ENCODE results near the gene GGT6. TPM values are rescaled to one million over a fixed set of nuclear protein-coding genes. Genes with fewer than 3 reads are reported as not detected.
A peak's percentile ranks its signal among the peaks of the same experiment; 100 is the strongest.
"Not testable (repeated sequence)": the region's sequence is repeated elsewhere in the genome, so short reads cannot be mapped to it uniquely, and the experiment has no call there.

GGT6 gene
- total RNA-seq, 1 donor from 2014 or later = 41.6 TPM

DNA sequence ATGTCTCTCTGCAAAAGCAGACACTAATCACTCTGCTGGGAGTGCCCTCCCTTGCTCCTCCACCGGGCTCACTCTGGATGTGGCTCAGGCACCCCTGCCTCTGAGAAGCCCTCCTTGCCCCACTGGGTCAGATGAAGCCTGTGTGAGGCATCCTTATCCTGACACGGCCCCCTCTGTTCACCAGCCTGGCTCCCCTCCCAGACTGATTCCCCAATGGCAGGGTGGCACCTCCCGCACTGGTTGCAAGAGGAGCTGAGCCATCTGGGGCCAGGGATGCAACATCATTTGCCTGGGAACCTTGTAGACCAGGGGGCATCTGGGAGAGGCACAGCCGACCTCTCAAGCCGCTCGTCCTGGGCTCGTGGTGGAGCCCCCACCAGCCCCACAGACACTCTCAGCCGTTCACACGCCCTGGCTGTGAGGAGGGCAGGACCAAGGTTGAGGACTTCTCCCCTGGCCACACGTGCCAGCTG is 30.6 kb upstream of the GGT6 start:
- no peak for ATAC-seq

DNA sequence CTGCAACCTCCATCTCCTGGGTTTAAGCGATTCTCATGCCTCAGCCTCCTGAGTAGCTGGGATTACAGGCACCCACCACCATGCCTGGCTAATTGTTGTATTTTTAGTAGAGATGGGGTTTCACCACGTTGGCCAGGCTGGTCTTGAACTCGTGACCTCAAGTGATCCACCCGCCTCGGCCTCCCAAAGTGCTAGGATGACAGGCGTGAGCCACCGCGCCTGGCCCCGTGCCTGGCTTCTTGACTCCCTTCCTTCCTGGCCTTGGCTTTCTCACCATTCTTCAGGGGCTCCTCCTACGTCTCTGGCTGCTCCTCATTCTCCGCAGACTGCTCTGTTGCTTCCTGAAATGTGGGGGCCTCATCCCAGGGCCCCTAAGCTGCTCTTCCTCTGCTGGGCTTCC is 29.7 kb upstream of the GGT6 start:
- not testable (repeated sequence) for ATAC-seq

DNA sequence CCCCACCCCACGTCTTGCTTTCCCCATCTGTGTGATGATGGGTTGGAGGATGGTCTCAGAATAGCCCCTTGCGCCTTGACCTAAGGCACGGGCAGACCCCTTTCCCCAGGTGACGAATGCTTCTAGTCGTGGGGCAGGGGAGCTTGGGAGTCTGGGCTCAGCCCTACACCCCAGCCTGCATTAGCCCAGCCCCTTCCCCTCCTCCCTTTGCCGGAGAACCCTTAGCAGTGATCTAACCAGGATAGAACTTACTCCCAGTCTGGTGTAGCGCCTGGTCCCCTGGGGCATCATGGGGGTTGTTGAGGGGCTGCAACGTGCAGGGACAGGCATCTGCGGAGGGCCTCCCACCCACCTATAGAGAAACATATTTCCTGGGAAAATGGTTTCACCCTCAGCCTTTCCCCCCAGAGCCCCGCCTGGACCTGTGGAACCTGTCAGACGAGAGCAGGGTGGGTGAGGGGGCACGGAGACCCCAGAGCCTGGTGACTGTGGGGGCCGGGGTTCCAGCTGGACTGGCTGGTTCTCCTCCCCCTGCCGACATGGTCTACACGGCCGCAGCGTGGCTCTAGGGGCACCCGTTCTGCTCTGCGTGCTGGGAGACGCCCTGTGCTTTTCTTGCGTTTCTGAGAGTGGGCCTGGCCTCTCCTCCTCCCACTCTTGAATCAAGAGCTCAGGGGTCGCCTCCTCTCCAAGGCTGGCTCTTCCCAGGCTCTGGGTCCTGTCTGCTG is 28.7 kb upstream of the GGT6 start:
- no peak for ATAC-seq

DNA sequence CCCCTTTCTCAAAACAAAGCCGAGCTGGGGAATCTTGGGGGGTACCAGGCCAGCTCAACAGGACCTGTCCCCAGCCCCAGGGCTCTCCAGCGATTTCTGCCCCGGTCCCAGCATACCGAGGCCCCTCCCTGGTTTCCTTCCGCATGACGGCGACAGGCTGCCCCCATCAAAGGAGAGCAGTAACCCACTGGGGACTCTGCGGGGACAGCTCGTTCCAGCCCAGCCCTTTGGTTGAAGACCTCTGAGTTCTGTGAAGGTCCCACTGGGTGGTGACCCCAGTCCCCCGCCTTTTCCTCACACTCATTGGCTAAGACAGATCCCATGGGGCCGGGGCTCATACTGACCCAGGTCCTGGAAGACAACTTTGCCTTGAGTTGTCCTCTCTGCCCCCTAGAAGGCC is 28.0 kb upstream of the GGT6 start:
- ATAC-seq = no peak

DNA sequence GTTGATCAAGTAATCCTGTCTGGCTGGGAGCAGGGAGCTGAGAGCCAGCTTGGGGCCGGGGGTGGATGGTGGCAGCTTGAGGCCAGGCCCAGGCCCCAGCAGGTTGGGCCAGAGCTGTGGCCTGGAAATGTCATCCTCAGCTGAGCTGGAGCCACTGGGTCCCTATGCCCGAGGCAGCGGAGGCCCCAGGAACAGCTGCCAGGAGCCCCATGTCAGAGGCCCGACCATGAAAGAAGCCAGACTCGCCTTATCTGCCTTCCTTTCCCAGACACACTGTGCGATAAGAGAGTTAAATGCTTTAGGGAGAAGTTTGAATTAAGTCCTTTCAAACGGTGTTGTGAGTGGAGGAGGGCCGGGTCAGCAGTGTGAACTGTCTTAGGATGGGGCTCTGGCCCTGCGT is 27.4 kb upstream of the GGT6 start:
- no peak for ATAC-seq

DNA sequence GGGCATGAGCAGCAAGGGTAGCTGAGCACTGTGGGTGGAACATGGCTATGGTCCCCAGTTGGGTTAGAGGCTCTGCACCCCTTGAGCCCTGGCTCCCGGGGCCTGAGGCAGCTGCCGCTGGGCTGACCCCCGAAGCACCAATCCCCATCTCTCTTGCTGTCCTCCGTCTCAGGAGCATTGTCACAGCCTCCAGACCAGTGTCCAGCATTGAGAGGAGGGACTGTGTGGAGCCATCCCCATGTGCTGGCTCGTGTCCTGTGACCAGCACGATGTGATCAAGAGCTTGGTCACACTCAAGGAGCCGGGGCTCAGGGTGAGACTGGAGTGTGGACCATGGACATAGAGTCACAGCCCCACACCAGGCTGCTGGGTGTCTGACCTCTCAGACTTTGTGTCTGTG is 26.8 kb upstream of the GGT6 start:
- no peak for ATAC-seq

DNA sequence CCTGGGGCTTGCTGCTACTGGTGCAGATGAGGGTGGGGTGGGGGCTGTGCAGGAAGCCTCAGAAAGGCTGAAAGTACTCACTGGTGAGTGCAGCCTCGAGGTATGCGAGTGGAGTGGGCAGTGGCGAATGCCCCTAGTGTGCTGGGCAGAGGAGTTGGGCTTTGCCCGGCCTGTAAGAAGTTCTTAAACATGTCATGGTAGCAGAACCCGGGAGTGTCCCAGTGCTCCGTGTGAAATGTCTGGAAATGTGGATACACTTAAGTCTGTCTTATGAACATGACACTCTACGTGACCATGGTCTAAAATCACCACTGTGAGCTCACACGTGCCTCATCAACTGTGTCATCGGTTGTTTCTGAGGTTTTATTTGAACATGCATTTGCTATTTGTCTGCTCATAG is 25.7 kb upstream of the GGT6 start:
- no peak for ATAC-seq

DNA sequence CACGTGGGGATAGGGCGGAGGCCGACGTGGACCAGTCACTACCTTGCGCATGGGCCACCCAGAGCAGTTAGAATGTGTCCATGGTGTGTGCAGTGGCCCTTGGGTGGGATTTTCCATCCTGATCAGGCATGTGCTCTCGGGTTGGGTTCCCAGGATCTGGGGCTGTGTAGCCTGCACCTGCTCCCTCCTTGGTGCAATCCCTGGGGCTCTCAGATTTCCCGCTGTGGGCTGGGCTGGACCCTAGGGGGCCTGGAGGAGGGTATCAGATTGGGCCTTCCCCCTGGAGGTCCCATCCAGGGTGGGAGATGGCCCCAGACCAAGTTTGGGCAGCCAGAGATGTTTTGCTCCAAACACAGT is 25.2 kb upstream of the GGT6 start:
- no peak for ATAC-seq

DNA sequence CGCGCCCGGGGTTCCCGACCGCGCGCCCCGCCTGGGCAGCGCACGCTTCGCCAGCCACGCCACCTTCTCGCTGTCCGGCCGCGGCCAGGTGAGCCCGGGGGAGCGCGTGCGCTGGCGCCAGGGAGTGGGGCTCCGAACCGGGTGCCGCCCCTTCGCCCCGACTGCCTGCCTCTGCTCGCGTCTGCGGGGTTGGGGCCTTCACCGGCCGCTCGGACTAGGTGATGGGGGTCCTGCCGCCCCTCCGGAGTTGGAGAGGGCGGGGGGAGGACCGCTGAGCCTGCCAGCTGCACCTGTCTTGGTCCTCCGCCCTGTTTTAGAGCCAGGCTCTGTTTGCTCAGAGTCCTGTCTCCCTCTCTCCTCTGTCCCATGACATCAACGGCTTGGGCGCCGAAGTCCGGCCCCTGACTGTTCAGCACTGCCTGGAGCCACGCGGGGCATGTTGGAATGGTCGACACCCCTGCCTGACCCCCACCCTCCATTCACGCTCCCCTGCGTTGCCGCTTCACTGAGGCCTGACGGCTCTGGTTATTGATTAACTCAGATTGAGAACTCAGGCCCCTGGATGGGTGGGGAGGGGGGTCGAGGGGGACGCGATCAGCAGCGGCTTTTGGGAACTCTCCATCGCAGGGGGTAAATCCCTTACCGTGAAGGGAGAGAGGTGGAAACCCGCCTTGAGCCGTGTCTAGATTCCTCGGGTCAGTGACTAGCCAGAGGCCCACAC is 24.7 kb upstream of the GGT6 start:
- no peak for ATAC-seq

DNA sequence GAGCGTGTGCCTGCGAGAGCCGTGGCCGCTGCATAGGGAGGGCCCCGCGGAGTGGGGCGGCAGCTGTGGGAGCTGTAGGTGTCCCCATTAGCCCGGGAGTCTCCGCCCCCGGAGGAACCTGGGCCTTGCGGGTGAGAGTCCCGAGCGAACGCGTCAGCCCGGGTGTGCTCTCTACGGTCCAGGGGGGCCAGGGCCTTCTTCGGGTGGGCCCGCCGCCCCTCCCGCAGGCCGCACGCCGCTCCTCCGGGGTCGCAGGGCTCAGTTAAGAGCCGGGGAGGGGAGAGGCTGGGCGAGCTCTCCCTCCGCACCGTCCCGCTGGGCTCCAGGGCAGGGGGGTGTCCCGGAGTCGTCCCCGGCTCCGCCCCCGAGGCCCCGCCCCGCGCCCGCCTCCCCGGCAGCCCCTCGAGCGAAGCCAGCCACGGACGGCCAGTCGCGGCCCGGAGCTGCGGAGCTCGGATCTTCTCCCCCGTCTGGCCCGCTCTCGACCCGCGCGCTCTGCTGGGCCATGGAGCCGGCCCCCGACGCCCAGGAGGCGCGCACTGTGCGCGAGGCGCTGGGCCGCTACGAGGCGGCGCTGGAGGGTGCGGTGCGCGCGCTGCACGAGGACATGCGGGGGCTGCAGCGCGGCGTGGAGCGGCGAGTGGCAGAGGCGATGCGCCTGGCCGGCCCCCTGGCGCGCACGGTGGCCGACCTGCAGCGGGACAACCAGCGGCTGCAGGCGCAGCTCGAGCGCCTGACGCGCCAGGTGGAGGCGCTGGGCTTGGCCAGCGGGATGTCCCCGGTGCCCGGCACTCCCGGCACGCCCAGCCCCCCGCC is 23.9 kb upstream of the GGT6 start, which contains the start of gene SMTNL2:
TSS of gene SMTNL2 (plus strand) at position 429 of the 816 bp plus-strand sequence. CDS start at position 506, 77 bp downstream.
- ATAC-seq = no peak

DNA sequence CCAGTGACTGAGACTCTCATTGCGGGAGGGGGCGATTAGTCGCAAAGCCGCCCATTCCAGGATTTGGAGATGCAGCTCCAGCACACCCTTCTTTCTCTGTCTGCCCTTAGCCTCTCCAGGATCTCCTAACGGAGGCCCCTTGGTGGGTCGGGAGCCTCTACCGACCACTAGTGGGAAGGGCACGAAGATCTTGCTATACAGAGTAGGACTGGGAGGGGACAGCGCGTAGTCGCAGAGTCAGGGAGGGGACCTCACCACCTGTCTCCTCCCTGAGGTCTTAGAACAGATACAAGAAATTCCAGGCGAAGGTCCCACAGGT is 23.4 kb upstream of the GGT6 start:
- peak; percentile 11 for ATAC-seq

DNA sequence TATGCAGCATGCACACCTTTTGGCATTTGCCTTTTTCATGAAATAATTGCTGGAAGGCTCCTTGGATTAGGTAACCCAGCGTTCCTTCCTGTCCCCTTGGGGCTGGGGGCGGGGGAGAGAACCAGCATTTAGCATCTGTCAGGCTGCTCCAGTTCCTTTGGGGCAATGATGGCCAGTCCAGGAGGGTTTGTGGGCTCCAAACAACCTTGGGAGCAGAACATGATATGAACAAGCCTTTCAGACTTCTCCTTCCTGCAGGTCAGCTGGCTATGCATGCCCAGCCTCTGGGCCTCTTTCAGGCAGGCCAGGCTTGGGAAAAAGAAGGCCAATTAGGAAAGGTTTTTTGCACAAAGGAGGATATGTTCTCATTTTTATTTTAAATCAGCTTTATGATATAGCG is 22.8 kb upstream of the GGT6 start:
- ATAC-seq = no peak

DNA sequence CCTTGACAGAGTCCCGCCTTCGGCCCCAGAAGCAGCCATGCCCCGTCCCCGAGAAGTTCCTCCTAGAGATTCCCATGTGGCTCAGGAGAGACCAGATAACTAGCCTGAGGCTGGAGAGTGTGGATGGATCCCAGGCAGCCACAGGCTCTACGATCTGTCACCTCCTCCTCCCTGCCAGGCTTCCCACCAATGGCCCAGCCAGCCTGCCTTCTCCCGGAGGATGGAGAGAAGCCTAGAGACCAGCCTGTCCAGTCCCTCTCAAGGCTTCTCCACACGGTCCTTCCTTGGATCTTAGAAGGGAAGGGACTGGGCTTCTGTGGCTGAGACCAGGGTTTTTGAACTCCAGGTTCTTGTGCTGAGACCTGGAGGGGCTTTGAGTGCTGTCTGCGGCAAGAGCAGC is 22.3 kb upstream of the GGT6 start:
- no peak for ATAC-seq

DNA sequence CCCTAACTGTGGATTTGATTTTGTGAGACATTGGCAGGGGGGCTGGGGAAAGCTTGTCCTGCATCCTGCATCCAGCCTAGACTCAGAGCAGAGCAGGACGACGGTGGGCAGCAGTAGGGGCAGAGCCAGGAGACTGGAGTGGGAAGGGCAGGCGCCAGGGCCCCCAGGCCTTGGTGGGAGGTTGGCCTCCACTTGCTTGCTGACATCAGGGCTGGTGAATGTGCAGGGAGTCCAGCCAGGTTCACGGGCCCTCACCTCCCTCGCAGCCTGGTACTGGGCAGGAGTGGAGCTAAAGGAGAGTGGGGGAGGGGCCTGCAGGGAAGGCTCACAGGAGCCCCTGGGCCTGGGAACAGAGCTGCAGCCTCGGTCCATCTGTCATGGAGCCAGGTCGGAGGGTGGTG is 21.7 kb upstream of the GGT6 start:
- no peak for ATAC-seq

DNA sequence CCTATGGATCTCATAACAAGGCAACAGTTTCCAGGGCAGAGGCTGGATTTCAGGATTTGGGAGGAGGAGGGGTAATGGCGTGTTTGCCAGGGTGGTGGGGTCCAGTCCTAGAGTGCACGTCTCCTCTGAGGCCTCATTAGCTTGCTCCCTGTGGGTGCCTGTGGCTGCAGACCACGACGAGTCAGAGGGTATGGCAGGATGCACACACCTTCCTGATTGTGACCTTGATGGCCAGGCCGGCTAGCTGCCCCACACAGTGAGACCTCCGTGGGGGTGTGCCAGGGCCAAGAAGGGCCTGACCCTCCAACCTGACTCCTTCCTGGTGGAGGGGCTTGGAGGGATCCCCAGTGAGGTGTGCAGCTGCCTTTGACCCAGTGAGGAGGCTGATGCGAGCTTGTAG is 19.9 kb upstream of the GGT6 start:
- no peak for ATAC-seq

DNA sequence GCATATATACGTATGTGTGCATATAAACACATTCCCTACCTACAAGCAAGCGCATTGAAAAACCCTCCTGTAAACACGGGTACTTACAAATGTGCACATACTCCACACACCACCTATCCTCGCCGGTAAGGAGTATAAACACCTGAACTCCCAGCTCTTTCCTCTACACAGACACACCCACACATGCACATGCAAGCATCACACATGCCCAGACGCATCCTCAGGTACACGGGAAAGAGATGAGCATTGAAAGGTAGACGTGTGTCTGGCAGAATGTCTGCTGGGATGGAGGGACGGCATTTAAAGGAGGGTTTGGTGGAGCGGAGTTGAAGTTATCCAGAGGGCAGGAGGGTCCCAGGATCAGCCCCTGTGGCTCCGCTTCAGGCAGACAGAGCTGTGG is 19.3 kb upstream of the GGT6 start:
- peak; percentile 39 for ATAC-seq

DNA sequence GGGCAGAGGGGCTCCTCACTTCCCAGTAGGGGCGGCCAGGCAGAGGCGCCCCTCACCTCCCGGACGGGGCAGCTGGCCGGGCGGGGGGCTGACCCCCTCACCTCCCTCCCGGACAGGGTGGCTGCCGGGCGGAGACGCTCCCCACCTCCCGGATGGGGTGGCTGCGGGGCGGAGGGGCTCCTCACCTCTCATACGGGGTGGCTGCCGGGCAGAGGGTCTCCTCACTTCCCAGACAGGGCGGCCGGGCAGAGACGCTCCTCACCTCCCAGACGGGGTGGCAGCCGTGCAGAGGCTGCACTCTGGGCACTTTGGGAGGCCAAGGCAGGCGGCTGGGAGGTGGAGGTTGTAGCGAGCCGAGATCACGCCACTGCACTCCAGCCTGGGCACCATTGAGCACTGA is 18.0 kb upstream of the GGT6 start:
- not testable (repeated sequence) for ATAC-seq

DNA sequence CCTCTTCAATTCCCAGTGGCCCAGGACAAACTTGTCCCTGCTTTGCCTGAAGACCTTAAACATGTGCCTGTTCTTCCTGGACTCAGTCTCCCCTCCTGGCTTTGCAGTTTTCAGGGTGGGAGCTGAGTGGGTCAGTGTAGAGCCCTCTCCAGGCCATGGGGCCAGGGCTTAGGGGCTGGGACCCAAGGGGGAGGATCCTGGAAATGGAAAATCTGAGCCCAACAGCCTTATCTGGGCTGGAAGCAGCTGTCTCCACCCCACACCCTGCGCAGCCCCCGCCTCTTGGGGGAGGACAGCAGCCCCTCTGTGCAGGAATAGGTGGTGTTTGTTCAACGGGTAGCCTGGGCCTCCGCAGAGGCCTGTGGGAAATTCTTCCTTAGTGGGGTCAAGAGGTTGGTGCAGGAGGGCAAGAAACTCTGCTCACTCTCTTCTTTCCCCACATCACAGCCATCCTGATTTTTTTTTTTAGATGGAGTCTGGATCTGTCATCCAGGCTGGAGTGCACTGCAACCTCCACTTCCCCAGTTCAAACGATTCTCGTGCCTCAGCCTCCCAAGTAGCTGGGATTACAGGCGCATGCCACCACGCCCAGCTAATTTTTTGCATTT is 17.1 kb upstream of the GGT6 start:
- no peak for ATAC-seq

DNA sequence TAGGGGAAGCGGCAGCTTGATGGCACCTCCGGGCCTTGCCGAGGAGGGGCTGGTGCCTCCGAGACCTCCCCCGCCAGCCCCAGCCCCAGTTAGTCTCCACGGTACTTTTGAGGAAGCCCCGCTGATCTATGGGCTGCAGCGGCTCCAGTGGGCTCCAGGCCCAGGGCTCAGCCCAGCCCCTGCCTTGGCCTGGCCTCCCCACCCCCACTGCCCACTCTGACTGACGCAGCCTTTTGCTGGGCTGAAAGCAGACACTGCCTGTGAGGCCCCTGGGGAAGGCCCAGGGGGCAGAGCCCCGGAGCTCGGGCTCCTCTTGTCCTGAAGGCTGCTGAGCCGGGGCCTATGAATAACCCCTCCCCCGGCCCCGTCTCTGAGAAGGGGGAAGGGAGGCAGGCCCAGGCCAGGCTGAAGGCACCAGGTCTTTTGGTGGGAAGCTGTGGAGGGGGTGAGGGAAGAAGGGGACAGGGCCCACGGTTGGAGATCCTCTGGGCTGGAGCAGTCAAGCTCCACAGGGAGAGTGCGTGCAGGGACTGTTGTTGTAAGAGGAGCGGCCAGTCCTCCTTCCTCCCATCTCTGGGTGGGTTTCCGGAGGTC is 16.4 kb upstream of the GGT6 start:
- no peak for ATAC-seq

DNA sequence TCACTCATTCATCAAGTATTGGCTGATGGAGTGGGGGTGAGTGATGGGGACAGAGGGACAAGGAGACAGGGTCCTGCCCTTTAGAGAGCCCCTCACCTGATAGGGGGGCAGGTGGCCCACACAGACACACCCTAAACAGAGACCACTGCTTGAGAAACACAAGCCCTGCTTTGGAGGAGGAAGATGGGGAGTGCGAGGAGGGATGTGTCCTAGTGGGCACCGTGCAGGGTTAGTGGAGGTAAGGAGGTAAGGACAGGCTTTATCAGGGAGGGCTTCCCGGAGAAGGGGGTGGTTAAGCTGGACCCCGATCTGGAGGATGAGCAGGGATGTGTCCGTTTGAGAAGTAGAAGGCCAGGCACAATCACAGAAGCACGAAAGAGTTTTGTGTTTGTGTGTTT is 15.8 kb upstream of the GGT6 start:
- ATAC-seq = no peak

DNA sequence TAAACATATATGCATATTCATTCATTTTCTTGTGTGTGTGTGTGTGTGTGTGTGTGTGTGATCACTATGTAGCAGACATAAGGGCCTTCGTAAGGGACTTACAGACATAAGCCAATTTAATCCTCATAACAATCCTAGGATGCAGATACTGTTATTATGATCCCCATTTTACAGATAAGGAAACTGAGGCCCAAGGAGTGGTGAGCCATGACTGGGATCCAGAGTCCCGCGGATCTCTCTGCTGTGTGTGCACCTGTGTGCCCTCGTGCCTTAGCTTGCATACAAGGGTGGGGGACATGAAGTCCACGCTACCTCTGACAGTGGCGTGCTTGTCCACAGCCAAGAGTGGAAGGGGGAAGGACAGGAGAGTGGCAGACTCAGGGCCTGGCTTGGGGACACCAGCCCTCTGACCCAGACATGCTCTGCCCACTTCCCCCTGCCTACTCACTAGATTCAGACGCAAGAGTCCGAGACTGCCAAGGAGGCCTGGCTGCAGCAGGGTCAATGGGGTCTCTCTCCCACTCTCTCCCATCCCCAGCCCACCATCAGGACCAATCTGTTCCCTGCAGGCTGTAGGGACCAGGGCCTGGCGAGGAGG is 14.2 kb upstream of the GGT6 start:
- no peak for ATAC-seq

DNA sequence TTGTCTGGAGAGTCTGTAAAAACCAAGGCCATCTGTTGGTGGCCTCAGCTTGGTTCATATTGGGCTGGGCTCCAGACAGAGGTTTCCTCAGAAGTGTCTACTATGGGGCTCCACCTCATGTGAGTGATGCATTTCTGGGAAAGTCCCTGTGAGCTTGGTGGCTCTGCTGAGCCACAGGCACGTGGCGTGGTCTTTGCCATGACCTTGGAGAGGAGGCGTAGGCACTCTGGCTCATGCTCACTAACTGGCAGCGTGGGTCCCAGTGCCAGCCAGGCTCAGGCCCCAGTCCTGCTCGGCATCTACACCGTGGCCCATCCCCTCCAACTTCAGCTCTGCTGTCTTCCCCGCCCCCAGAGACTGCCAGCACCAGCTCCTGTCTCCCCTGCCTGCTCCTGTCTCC is 13.3 kb upstream of the GGT6 start:
- ATAC-seq = peak; percentile 48

Data from esophagus mucosa (tissue), 1 donor.